Breast epithelium (tissue), 3 donors: Measurements from ENCODE around the gene MYL7.

ENCODE experiments used
- POLR2A ChIP-seq: fragments of 450-650 bp; IDR thresholded peaks from one replicate; pipeline ENCODE4 v1.6.1; 2016; ENCODE audit warnings: antibody characterized with exemption, mild to moderate bottlenecking, moderate library complexity
- TF ChIP-seq, protein P1 (sequence below), 3 donors: fragments of 450-650 bp; IDR thresholded peaks; one replicate each; pipeline ENCODE4 v1.5.1; 2016 to 2017; ENCODE audit warnings: antibody characterized with exemption in 3 of 3, mild to moderate bottlenecking in 3 of 3, moderate library complexity in 3 of 3

DNA sequence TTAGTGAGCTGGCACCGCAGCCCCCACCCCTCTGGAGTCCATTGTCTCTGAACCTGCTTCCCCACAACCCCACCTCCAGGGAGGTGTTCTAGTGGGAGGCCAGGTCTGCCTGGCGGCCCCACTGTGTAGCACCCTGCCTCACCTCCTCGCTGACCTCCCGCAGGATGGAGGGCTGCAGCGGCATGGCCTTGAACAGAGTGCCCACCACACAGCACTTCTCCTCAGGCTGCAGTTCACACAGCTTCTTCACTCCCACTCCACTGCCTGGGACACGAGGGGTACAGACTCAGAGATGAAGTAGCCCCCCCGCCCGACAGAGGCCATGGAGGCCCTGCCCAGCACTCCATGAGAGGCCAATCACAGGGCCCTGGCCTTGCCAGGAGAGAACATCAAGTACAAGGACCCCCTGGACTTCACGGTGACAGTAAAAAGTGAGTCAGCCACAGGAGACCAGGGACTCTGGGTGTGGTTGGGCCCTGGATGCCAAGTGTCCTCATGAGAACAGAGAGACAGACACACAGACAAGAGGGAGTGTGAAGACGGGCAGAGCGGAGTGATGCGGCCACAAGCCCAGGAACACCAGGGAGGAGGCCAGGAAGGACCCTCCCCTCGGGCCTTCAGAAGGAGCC, 23.2 kb downstream of the MYL7 start:
- TF ChIP-seq, protein P1, sequence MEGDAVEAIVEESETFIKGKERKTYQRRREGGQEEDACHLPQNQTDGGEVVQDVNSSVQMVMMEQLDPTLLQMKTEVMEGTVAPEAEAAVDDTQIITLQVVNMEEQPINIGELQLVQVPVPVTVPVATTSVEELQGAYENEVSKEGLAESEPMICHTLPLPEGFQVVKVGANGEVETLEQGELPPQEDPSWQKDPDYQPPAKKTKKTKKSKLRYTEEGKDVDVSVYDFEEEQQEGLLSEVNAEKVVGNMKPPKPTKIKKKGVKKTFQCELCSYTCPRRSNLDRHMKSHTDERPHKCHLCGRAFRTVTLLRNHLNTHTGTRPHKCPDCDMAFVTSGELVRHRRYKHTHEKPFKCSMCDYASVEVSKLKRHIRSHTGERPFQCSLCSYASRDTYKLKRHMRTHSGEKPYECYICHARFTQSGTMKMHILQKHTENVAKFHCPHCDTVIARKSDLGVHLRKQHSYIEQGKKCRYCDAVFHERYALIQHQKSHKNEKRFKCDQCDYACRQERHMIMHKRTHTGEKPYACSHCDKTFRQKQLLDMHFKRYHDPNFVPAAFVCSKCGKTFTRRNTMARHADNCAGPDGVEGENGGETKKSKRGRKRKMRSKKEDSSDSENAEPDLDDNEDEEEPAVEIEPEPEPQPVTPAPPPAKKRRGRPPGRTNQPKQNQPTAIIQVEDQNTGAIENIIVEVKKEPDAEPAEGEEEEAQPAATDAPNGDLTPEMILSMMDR (IDR thresholded peaks at IDR 0.05) = no peak
- no peak for TF ChIP-seq POLR2A
